ENCODE data around the gene DENND4C. TPM values are rescaled to one million over a fixed set of nuclear protein-coding genes. Genes with fewer than 3 reads are reported as not detected.

DENND4C gene
- total RNA-seq, 1 experiment from 2014 or later, result 26.6 TPM

- H3K9ac ChIP-seq (ENCODE audit: extremely low read depth, insufficient read length, low read length), result no peak overlapping the region
- peaks cover 2 to 12% (median 2%) of the 10 kb centered on the region in 3 experiments; a peak in 2 of 7 replicates for H3K36me3 Mint-ChIP-seq (ENCODE audit: insufficient read depth in 1 of 3, low read depth in 3 of 3)
- no peak overlapping the region for H3K27ac Mint-ChIP-seq
- no peak overlapping the region for H2BK15ac ChIP-seq (ENCODE audit: low read depth, low read length)
- H2AFZ ChIP-seq (ENCODE audit: low read length), result no peak overlapping the region
- no peak overlapping the region for H3K4ac ChIP-seq (ENCODE audit: low read depth, low read length)
- H3K14ac ChIP-seq (ENCODE audit: insufficient read depth, low read length), result no peak overlapping the region
- H2AK5ac ChIP-seq (ENCODE audit: insufficient read length, low read length), result no peak overlapping the region
- peaks cover 15% of the 10 kb centered on the region for H3K23me2 ChIP-seq (ENCODE audit: insufficient read length, low read depth, low read length, poor library complexity, severe bottlenecking)
- no peak overlapping the region for H3K27ac ChIP-seq (ENCODE audit: insufficient read length, low read depth, low read length)
- no peak overlapping the region for H3K18ac ChIP-seq (ENCODE audit: insufficient read length, low read depth, low read length)
- peaks cover 22% of the 10 kb centered on the region in 2 experiments for H3K4me1 Mint-ChIP-seq
- H4K91ac ChIP-seq (ENCODE audit: insufficient read length, low read depth, low read length), result no peak overlapping the region
- no peaks in the 10 kb centered on the region for H3K27me3 Mint-ChIP-seq (ENCODE audit: low read depth)
- H3K56ac ChIP-seq (ENCODE audit: insufficient read length, low read depth, low read length), result no peak overlapping the region
- no CpG with 5 or more reads among the region's 1 CpG for WGBS (ENCODE audit: extremely low coverage, insufficient read length, low lambda C conversion rate)
- no peak overlapping the region for H3K4me3 Mint-ChIP-seq
- H3K4me2 ChIP-seq (ENCODE audit: insufficient read depth, insufficient read length, low read length), result no peak overlapping the region
- no peak for DNase-seq
- no peaks in the 10 kb centered on the region for H4K20me1 ChIP-seq (ENCODE audit: control insufficient read depth, insufficient read depth, insufficient read length)
- H4K8ac ChIP-seq (replicated peaks; ENCODE audit: insufficient read length, low read depth, low read length), result no peak overlapping the region
- H3K9me3 Mint-ChIP-seq, result no peaks in the 10 kb centered on the region
- no peak overlapping the region for H2BK5ac ChIP-seq (ENCODE audit: insufficient read length, low read length)
- peaks cover 4% of the 10 kb centered on the region for H3K79me1 ChIP-seq (ENCODE audit: insufficient read depth, low read depth, low read length, poor library complexity, severe bottlenecking)
- peaks cover 3% of the 10 kb centered on the region; the same call in 1 of the 2 replicates for H3K4me1 ChIP-seq (ENCODE audit: insufficient read depth, low read length)
- no peak overlapping the region for H2BK12ac ChIP-seq (ENCODE audit: insufficient read length, low read depth, low read length)
- H3K27me3 ChIP-seq (ENCODE audit: insufficient read depth, low read length), result no peaks in the 10 kb centered on the region
- no peak overlapping the region for H2BK20ac ChIP-seq (ENCODE audit: low read depth, low read length, poor library complexity, severe bottlenecking)
- no peak overlapping the region for H4K5ac ChIP-seq (ENCODE audit: insufficient read length, low read depth, low read length)
- no peak overlapping the region for H2BK120ac ChIP-seq (ENCODE audit: low read depth, low read length, poor library complexity, severe bottlenecking)
- H3T11ph ChIP-seq (ENCODE audit: low read length), result no peak overlapping the region
- no peak overlapping the region for H3K23ac ChIP-seq (ENCODE audit: insufficient read length, low read depth, low read length)
- peaks cover 12% of the 10 kb centered on the region; the same call in 1 of the 2 replicates for H3K79me2 ChIP-seq (ENCODE audit: insufficient read depth, low read length)
- H3K9me3 ChIP-seq (ENCODE audit: control insufficient read depth, low read depth, low read length), result no peaks in the 10 kb centered on the region
- TF ChIP-seq CTCF (conservative IDR thresholded peaks at IDR 0.05), result no peak
Observed at GRCh38 chr9:19232823-19233194, 2.3 kb downstream of the DENND4C start.

All from H9 (cell line).